ENCODE data around the gene TUBA4A.

The TUBA4A gene

GRCh38 chr2:219251656-219252055 lies 2.1 kb downstream of the TUBA4A start:
- Histone ChIP-seq H3K27me3 (ENCODE audit: control insufficient read depth, insufficient read depth, low read length) (peaks cover 17% of the 10 kb centered on the region), H3K27ac (ENCODE audit: low read length) (no peak overlapping the region), H3K4me1 (ENCODE audit: control insufficient read depth, insufficient read depth, low read length) (peaks cover 7% of the 10 kb centered on the region), H3K4me3 (ENCODE audit: low read length) (no peak overlapping the region), H3K9me3 (ENCODE audit: control insufficient read depth, insufficient read depth, low read length) (no peaks in the 10 kb centered on the region), H3K36me3 (ENCODE audit: control insufficient read depth, insufficient read depth, low read length) (peaks cover 4% of the 10 kb centered on the region)
- no CpG with 5 or more reads among the region's 6 CpGs for WGBS (ENCODE audit: insufficient coverage, insufficient read length)
- no peak for DNase-seq (ENCODE audit: low read depth, low spot score)

- no peak for DNase-seq (ENCODE audit: low read depth, low spot score)
- Histone ChIP-seq H3K27me3 (ENCODE audit: control insufficient read depth, insufficient read depth, low read length) (peaks cover 9% of the 10 kb centered on the region), H3K27ac (ENCODE audit: low read length) (no peak overlapping the region), H3K9me3 (ENCODE audit: control insufficient read depth, insufficient read depth, low read length) (no peaks in the 10 kb centered on the region), H3K4me3 (ENCODE audit: low read length) (no peak overlapping the region), H3K36me3 (ENCODE audit: control insufficient read depth, insufficient read depth, low read length) (peaks cover 4% of the 10 kb centered on the region), H3K4me1 (ENCODE audit: control insufficient read depth, insufficient read depth, low read length) (peaks cover 9% of the 10 kb centered on the region)
- WGBS (ENCODE audit: insufficient coverage, insufficient read length): no CpG with 5 or more reads among the region's 22 CpGs
Measured at GRCh38 chr2:219250049-219250781, 3.5 kb downstream of the TUBA4A start.

GRCh38 chr2:219249203-219249980 lies 4.3 kb downstream of the TUBA4A start:
- no CpG with 5 or more reads among the region's 7 CpGs for WGBS (ENCODE audit: insufficient coverage, insufficient read length)
- Histone ChIP-seq H3K4me3 (ENCODE audit: low read length) (no peak overlapping the region), H3K27ac (ENCODE audit: low read length) (no peak overlapping the region), H3K36me3 (ENCODE audit: control insufficient read depth, insufficient read depth, low read length) (peaks cover 4% of the 10 kb centered on the region), H3K9me3 (ENCODE audit: control insufficient read depth, insufficient read depth, low read length) (no peaks in the 10 kb centered on the region), H3K27me3 (ENCODE audit: control insufficient read depth, insufficient read depth, low read length) (peaks cover under 1% of the 10 kb centered on the region; the same call in 1 of the 2 replicates), H3K4me1 (ENCODE audit: control insufficient read depth, insufficient read depth, low read length) (peaks cover 7% of the 10 kb centered on the region)
- no peak for DNase-seq (ENCODE audit: low read depth, low spot score)

DNA sequence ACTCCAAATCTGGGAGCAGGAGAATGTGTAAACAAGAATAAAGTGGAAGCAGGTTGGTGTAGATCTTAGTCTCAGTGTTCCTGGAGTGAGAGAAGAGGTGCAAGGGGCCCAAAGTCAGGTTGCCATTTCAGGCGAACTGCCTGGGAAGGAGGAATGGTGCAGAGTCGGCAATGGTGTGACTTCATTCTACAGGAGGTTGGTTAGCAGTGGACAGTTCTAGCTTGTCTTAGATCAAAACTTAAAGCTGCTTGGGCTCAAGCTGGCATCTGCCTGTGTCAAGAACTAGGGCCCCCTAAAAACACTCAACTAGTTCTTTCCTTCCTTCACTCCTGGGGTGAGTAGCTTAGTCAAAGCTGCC lies 4.9 kb downstream of the TUBA4A start:
- no CpG with 5 or more reads among the region's 2 CpGs for WGBS (ENCODE audit: insufficient coverage, insufficient read length)
- Histone ChIP-seq H3K4me1 (ENCODE audit: control insufficient read depth, insufficient read depth, low read length) (peaks cover 5% of the 10 kb centered on the region), H3K4me3 (ENCODE audit: low read length) (no peak overlapping the region), H3K9me3 (ENCODE audit: control insufficient read depth, insufficient read depth, low read length) (no peaks in the 10 kb centered on the region), H3K27me3 (ENCODE audit: control insufficient read depth, insufficient read depth, low read length) (no peaks in the 10 kb centered on the region), H3K36me3 (ENCODE audit: control insufficient read depth, insufficient read depth, low read length) (peaks cover 4% of the 10 kb centered on the region), H3K27ac (ENCODE audit: low read length) (no peak overlapping the region)
- DNase-seq (ENCODE audit: low read depth, low spot score): no peak

- DNase-seq (ENCODE audit: low read depth, low spot score): no peak
- Histone ChIP-seq H3K36me3 (ENCODE audit: control insufficient read depth, insufficient read depth, low read length) (peaks cover 4% of the 10 kb centered on the region), H3K27ac (ENCODE audit: low read length) (no peak overlapping the region), H3K27me3 (ENCODE audit: control insufficient read depth, insufficient read depth, low read length) (no peaks in the 10 kb centered on the region), H3K9me3 (ENCODE audit: control insufficient read depth, insufficient read depth, low read length) (no peaks in the 10 kb centered on the region), H3K4me1 (ENCODE audit: control insufficient read depth, insufficient read depth, low read length) (peaks cover 5% of the 10 kb centered on the region), H3K4me3 (ENCODE audit: low read length) (no peak overlapping the region)
- WGBS (ENCODE audit: insufficient coverage, insufficient read length): no CpG with 5 or more reads among the region's 17 CpGs
Measured at GRCh38 chr2:219247678-219248642, 5.8 kb downstream of the TUBA4A start.

GRCh38 chr2:219246559-219246958 lies 7.2 kb downstream of the TUBA4A start:
- Histone ChIP-seq H3K27ac (ENCODE audit: low read length) (no peak overlapping the region), H3K4me1 (ENCODE audit: control insufficient read depth, insufficient read depth, low read length) (peaks cover 2% of the 10 kb centered on the region; the same call in 1 of the 2 replicates), H3K36me3 (ENCODE audit: control insufficient read depth, insufficient read depth, low read length) (peaks cover 4% of the 10 kb centered on the region), H3K9me3 (ENCODE audit: control insufficient read depth, insufficient read depth, low read length) (no peaks in the 10 kb centered on the region), H3K27me3 (ENCODE audit: control insufficient read depth, insufficient read depth, low read length) (no peaks in the 10 kb centered on the region), H3K4me3 (ENCODE audit: low read length) (no peak overlapping the region)
- WGBS (ENCODE audit: insufficient coverage, insufficient read length): no CpG with 5 or more reads among the region's 10 CpGs
- no peak for DNase-seq (ENCODE audit: low read depth, low spot score)

- no peak overlapping the region for H3K27ac ChIP-seq (ENCODE audit: low read length)
- no peak for DNase-seq (ENCODE audit: low read depth, low spot score)
- H3K27me3 ChIP-seq (ENCODE audit: control insufficient read depth, insufficient read depth, low read length): no peaks in the 10 kb centered on the region
- H3K4me1 ChIP-seq (ENCODE audit: control insufficient read depth, insufficient read depth, low read length): peaks cover 2% of the 10 kb centered on the region; the same call in 1 of the 2 replicates
- H3K9me3 ChIP-seq (ENCODE audit: control insufficient read depth, insufficient read depth, low read length): no peaks in the 10 kb centered on the region
- WGBS (ENCODE audit: insufficient coverage, insufficient read length): no CpG with 5 or more reads among the region's 10 CpGs
- H3K36me3 ChIP-seq (ENCODE audit: control insufficient read depth, insufficient read depth, low read length): peaks cover 4% of the 10 kb centered on the region
- H3K4me3 ChIP-seq (ENCODE audit: low read length): peak overlapping the region; percentile 63; the same call in 1 of the 2 replicates
Measured at GRCh38 chr2:219245899-219246230, 7.9 kb downstream of the TUBA4A start.

DNA sequence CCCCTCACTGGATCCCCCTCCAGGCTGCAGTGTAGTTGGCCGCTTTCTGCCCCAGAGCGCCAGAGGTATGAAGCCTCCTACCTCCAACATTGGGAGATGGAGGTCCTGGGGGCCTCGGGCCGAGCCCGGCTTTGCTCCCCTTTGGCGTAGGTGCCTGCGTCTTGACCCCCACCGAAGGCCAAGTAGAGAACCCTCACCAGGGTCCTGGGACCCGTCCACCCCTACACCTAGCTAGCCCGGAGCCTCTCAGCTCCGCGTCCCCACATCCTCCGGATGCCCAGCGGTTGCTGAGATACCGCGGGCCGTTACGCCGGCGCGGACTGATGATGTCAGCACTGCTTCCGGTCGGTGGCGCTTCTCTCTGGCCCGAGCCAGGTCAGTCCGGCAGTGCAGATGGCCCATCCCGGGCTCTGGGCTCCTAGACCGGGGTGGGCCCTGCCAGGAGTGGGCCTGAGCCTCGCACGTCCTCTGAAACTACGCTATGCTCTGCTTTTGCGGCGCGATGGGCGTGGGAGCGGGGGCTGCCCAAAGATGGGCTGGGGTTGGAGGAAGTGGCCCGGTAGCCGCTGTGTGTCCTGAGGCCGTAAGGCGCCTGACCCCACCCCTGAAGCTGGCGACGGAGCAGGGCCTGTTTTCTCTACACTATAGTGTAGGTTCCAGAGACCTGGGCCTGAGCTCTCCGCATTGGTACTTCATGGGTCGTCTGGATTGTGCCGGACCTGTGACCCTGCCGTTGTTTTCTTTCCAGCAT lies 8.4 kb downstream of the TUBA4A start, which contains the start of the genes GLB1L and STK16:
TSS of gene GLB1L (minus strand) at position 297 of the 751 bp plus-strand sequence. CDS start 1,871 bp downstream, outside the sequence.
TSS of gene STK16 (plus strand) at position 332 of the 751 bp plus-strand sequence. CDS start 521 bp downstream, outside the sequence.
- Histone ChIP-seq H3K4me1 (ENCODE audit: control insufficient read depth, insufficient read depth, low read length) (peaks cover 2% of the 10 kb centered on the region; the same call in 1 of the 2 replicates), H3K4me3 (ENCODE audit: low read length) (peak within 1 kb of the TSS; percentile 63), H3K27ac (ENCODE audit: low read length) (no peak within 1 kb of the TSS), H3K27me3 (ENCODE audit: control insufficient read depth, insufficient read depth, low read length) (no peaks in the 10 kb centered on the region), H3K36me3 (ENCODE audit: control insufficient read depth, insufficient read depth, low read length) (peaks cover under 1% of the 10 kb centered on the region), H3K9me3 (ENCODE audit: control insufficient read depth, insufficient read depth, low read length) (no peaks in the 10 kb centered on the region)
- WGBS (ENCODE audit: insufficient coverage, insufficient read length): no CpG with 5 or more reads among the region's 46 CpGs
- peak; percentile 88 for DNase-seq (ENCODE audit: low read depth, low spot score)

- H3K27me3 ChIP-seq (ENCODE audit: control insufficient read depth, insufficient read depth, low read length): no peaks in the 10 kb centered on the region
- H3K4me1 ChIP-seq (ENCODE audit: control insufficient read depth, insufficient read depth, low read length): peaks cover 2% of the 10 kb centered on the region; the same call in 1 of the 2 replicates
- H3K27ac ChIP-seq (ENCODE audit: low read length): no peak overlapping the region
- H3K9me3 ChIP-seq (ENCODE audit: control insufficient read depth, insufficient read depth, low read length): no peaks in the 10 kb centered on the region
- no CpG with 5 or more reads among the region's 6 CpGs for WGBS (ENCODE audit: insufficient coverage, insufficient read length)
- H3K36me3 ChIP-seq (ENCODE audit: control insufficient read depth, insufficient read depth, low read length): no peaks in the 10 kb centered on the region
- no peak for DNase-seq (ENCODE audit: low read depth, low spot score)
- H3K4me3 ChIP-seq (ENCODE audit: low read length): peak overlapping the region; percentile 63; the same call in 1 of the 2 replicates
Measured at GRCh38 chr2:219244789-219245147, 8.9 kb downstream of the TUBA4A start.
